HG02885 (cell line): ENCODE results near the gene FAM181A.
A peak's percentile ranks its signal among the peaks of the same experiment; 100 is the strongest.

Experiments used
- ATAC-seq: cut with Tn5 transposase; IDR thresholded peaks from one replicate; pipeline ENCODE4 v1.9.1; 2021; ENCODE audit warnings: mild to moderate bottlenecking; ENCODE audit not compliant: unreplicated experiment, poor library complexity

FAM181A gene

GRCh38 chr14:93946541-93947090, 19.5 kb downstream of the FAM181A start:
- no peak for ATAC-seq

- ATAC-seq = no peak
These were observed 20.1 kb downstream of the FAM181A start for GRCh38 chr14:93947282-93947681.

GRCh38 chr14:93949511-93950075, 22.4 kb downstream of the FAM181A start:
- no peak for ATAC-seq

GRCh38 chr14:93950948-93951634, 23.9 kb downstream of the FAM181A start:
- no peak for ATAC-seq

GRCh38 chr14:93951635-93952540, 24.7 kb downstream of the FAM181A start:
- ATAC-seq = no peak

- ATAC-seq = no peak
These were observed 25.7 kb downstream of the FAM181A start for GRCh38 chr14:93952829-93953228.

- ATAC-seq = no peak
These were observed 26.1 kb downstream of the FAM181A start for GRCh38 chr14:93953263-93953662.

GRCh38 chr14:93953739-93954515, 26.8 kb downstream of the FAM181A start:
- ATAC-seq = no peak

GRCh38 chr14:93954516-93954830, 27.3 kb downstream of the FAM181A start:
- ATAC-seq = no peak

GRCh38 chr14:93954900-93955849, 28.0 kb downstream of the FAM181A start:
- ATAC-seq = peak; percentile 38

- ATAC-seq = no peak
These were observed 28.8 kb downstream of the FAM181A start for GRCh38 chr14:93955850-93956481.

GRCh38 chr14:93956514-93957332, 29.6 kb downstream of the FAM181A start:
- ATAC-seq = no peak

- no peak for ATAC-seq
These were observed 30.2 kb downstream of the FAM181A start for GRCh38 chr14:93957333-93957710.

GRCh38 chr14:93957751-93958566, 30.8 kb downstream of the FAM181A start:
- no peak for ATAC-seq

- no peak for ATAC-seq
These were observed 31.6 kb downstream of the FAM181A start for GRCh38 chr14:93958567-93959238.

- ATAC-seq = peak; percentile 72
These were observed 32.3 kb downstream of the FAM181A start for GRCh38 chr14:93959239-93960107.
